Medulla oblongata (tissue), 1 donor: ENCODE measurements around the gene LAD1.
A peak's percentile ranks its signal among the peaks of the same experiment; 100 is the strongest.

ENCODE experiments used
- DNase-seq: peaks from one replicate; pipeline ENCODE4 v3.0.0-alpha.2; 2015; ENCODE audit errors: extremely low spot score

Gene LAD1

GRCh38 chr1:201418461-201418860 lies 19.3 kb upstream of the LAD1 start:
- DNase-seq = no peak

DNA sequence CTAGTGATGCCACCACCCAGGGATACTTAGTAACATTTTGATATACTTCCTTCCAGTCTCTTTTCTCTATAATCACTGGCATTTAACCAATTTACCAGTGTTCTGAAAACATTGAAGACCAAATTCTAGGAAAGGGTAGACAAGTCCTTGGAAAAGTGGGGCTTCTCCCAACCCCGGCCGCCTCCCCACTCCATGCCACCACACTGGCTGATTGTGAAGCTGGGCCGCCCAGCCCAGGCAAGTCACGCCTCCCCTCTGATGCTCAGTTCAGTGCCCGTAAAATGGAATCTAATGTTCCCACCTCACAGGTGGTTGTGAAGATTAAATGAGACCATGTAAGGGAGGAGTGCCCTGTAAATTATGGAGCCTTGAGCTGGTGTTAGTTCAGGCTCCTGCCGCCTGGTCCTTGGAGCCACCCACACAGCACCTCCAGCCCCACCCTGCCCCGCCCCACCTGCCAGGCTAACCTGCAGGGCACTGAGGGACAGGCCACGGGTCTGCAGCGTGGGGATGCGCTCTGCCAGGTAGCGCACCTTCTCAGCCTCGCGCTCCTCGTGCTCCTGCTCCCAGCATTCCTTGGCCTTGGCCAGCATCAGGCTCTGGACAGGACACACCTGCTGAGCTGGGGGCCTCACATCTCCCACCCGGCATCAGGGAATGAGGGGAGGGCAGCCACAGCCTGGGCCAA lies 15.1 kb upstream of the LAD1 start:
- no peak for DNase-seq

- DNase-seq = no peak
These were observed 12.2 kb upstream of the LAD1 start for GRCh38 chr1:201411292-201411691.

GRCh38 chr1:201409440-201409839 lies 10.3 kb upstream of the LAD1 start:
- no peak for DNase-seq

DNA sequence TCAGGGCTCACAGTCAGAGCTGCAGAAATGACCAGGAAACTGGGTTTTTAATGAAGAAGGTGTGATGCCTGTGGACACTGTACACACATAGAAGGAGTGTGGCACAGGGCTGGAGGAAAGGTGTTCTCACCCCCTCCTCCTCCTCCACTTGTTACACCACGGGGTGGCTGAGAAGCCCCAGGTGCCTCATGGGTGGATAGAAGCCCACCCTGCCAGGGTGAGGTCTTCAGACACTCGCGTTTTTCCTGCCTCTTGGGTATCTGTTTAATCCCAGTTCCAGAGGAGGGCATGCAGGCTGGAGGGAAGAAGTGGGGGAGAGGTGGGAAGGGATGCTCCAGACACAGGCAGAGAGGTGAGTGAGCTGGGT lies 9.7 kb upstream of the LAD1 start:
- DNase-seq = no peak

GRCh38 chr1:201408176-201408833 lies 9.2 kb upstream of the LAD1 start:
- peak; percentile 73 for DNase-seq

GRCh38 chr1:201406831-201407406 lies 7.8 kb upstream of the LAD1 start:
- DNase-seq = no peak

- DNase-seq = no peak
These were observed 6.3 kb upstream of the LAD1 start for GRCh38 chr1:201405484-201405831.

- DNase-seq = no peak
These were observed 5.8 kb upstream of the LAD1 start for GRCh38 chr1:201404722-201405483.

DNA sequence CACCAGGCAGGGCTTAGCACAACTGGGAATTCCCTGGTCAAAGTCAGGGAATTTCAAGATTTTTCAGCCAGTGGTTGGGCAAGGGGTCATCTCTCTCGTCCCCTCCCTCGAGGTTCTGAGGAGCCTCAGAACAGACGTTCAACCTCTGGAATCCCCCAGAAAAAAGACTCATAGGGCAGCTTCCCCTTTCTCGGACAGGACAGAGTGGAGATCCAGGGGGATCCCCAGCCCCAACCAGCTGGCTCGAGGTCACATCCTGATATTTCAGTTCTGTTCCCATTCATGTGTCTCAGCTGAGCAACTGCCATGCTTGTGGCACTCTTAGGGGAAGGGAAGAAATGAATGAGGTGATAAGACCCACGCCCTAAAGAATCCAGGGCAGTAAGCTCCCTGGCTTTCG lies 4.9 kb upstream of the LAD1 start:
- DNase-seq = no peak

- no peak for DNase-seq
These were observed 4.2 kb upstream of the LAD1 start for GRCh38 chr1:201403359-201403758.

GRCh38 chr1:201401700-201402099 lies 2.6 kb upstream of the LAD1 start:
- DNase-seq = no peak

- no peak for DNase-seq
These were observed 1.7 kb upstream of the LAD1 start for GRCh38 chr1:201400852-201401230.

DNA sequence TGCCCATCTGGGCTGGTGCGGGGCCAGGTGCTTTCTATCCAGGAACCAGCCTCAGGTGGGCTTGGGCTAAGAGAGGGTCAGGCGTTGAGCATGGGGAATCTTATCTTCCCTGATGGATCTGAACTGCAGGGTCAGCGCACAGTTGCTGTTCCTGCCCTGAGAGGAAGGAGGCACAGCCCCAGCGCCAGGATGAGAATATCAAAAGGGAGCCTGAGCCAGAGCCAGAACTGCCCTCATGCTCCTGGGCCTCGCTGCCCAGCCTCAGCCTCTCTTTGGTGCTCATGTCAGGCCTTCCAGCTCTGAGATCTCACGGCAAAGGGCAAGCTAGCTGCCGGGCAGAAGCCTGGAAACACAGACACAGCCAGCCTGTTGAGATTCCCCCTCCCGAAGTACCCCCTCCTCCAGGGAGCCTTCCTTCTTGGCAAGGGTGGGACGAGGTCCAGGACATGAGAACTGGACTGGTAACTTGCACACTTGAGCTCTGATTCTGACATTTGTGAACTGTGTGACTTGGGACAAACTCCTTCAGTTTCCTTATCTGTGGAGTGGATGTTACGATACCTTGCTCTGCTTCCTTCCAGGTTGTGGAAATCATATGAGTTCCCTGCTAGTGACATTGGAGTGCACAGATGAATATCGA lies 1.2 kb upstream of the LAD1 start:
- DNase-seq = no peak

DNA sequence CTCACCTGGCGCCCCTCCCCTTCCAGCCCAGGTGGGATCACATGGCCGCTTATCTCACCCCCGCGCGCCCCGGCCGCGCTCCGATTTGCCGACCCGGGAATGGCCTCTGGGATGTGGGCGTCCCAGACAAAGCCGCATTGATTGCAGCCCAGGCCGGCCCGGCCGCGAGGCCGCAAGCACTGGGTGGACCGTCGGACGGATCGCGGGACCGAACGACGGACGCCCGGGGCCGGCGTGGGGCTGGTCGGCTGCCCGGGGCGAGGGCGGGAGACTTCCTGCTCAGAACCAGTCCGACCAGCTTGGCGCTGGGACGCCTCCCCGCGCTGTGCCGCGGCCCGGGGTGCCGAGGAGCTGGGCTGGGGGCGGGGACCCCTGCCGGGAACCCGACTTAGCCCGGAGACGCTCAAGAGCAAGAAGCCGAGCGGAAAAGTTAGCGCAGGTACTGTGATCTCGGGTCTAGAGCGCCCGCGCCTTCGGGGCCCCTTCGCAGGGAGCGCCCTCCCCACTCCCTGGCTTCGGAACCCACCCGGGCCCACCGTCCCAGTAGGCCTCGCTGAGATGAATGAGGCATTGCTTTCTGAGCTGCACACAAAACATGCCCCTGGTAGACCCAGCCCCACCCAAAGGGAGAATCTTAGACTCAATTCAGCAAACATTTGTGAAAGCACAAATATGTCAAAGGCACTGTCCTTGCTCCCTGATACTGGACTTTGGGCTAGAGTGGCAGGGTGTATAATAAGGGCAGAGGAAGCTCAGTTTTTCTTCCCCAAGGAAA lies 415 bp upstream of the LAD1 start:
- DNase-seq = no peak

DNA sequence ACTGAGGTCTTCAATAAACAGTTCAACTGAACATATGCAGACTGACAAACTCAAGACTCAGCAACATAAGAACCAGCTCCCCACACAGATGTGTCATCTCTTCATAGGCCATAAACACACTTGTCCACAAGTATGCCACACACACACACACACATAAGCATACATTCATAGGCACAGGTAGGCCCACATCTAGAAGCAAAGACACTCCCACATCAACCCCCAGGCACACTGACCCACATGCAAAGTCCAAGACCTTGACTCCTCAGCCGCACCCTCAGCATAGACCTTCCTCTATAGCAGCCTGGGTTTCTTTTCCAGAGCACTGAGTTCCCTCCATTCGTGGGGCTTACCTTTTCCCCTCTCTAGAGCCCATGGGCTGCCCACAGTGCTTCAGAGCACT lies 1.4 kb downstream of the LAD1 start:
- no peak for DNase-seq

- DNase-seq = no peak
These were observed 2.2 kb downstream of the LAD1 start for GRCh38 chr1:201396861-201397464.

DNA sequence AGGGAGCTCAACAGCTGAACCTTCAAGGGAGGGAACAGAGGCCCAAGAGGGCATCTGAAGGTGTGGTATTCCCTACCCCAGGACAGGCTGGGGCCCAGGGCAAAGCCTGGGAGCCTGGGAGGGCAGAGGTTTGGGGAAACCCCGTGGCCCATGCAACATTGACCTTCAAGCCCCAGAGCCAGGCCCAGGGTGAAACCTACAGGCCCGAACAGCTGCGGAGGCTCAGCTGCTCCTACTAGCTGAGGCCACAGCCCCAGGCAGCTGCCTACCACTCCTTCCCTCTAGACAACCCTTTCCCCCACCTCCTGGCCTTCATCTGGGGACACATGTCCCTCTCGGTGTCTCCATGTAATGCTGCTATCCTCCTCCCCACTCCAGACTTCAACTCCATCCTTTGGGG lies 3.2 kb downstream of the LAD1 start:
- no peak for DNase-seq

- no peak for DNase-seq
These were observed 4.5 kb downstream of the LAD1 start for GRCh38 chr1:201394591-201394990.

DNA sequence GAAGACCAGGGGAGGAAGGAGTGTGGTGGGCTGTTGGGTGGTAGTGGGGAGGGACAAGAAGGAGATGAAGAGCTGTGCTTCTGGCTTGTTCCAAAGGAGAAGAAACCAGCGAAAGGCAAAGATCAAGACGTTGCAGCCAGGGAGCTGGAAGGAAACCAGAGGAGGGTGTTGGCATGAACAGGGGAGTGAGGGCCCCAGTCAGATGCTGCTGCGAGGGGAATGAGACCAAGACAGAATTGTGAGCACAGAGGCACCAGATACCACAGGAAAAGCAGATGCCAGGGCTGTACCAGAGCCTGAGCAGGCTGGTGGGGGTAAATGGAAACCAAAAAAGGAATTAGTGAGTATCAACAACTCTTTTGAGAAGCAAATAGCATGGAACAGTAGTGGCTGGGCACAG lies 6.0 kb downstream of the LAD1 start:
- no peak for DNase-seq
